ENCODE data around the gene TGFBR1.

The TGFBR1 gene

DNA sequence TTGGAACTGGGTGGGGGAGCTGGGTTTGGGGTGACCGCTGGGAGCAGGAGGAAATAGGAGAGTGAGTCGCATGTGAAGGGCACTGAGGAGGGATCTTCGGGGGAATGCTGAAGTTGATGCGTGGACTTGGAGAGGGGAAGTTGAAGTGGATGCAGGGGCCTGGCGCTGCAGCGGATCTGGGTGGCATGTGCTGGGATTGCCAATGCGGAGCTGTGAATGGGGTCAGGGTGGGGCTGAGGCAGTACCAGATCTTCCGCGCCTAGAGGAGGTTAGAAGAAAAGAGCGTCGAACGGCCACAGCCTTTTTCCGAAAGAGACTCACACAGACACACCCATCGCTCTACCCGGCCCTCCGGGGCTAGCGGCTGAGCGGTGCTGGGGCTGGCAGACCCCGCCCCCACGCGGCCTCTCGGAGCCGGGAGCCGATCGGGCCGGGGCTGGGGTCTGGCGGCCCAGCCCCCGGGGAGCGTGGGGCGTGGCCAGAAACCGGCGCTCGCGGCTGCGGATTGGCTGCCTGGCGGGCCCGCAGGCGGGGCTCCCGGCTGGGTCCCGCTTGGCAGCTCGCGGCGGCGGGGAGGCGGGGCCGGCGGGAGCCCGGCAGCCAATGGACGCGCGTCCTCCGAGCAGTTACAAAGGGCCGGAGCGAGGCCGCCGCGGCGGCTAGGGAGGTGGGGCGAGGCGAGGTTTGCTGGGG is at the start of gene TGFBR1 (continued):
- TF ChIP-seq, protein P1, sequence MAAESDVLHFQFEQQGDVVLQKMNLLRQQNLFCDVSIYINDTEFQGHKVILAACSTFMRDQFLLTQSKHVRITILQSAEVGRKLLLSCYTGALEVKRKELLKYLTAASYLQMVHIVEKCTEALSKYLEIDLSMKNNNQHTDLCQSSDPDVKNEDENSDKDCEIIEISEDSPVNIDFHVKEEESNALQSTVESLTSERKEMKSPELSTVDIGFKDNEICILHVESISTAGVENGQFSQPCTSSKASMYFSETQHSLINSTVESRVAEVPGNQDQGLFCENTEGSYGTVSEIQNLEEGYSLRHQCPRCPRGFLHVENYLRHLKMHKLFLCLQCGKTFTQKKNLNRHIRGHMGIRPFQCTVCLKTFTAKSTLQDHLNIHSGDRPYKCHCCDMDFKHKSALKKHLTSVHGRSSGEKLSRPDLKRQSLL (tag by site-specific recombination; IDR thresholded peaks at IDR 0.05) = no peak
- TF ChIP-seq ZNF239 (tag by site-specific recombination; IDR thresholded peaks at IDR 0.05) (no peak), ZNF677 (tag by site-specific recombination; IDR thresholded peaks at IDR 0.05) (no peak), ZNF19 (tag by site-specific recombination; IDR thresholded peaks at IDR 0.05; ENCODE audit: low read depth) (no peak), YY2 (tag by site-specific recombination; IDR thresholded peaks at IDR 0.05) (no peak), EGR2 (tag by site-specific recombination; IDR thresholded peaks at IDR 0.05; ENCODE audit: low read depth) (no peak), SETDB1 (IDR thresholded peaks at IDR 0.05; ENCODE audit: insufficient read length, low read length) (no peak), ZNF664 (tag by site-specific recombination; IDR thresholded peaks at IDR 0.05) (no peak), ZNF335 (tag by site-specific recombination; conservative IDR thresholded peaks at IDR 0.05) (peak; percentile 54), KLF1 (tag by site-specific recombination; IDR thresholded peaks at IDR 0.05) (peak; percentile 57), ZNF274 (IDR thresholded peaks at IDR 0.05; ENCODE audit: low read length) (no peak), ZNF274 (tag by site-specific recombination; IDR thresholded peaks at IDR 0.05; ENCODE audit: borderline replicate concordance) (no peak), ZFHX2 (tag by site-specific recombination; conservative IDR thresholded peaks at IDR 0.05) (no peak), SP3 (tag by site-specific recombination; IDR thresholded peaks at IDR 0.05) (peak; percentile 40), ZNF391 (tag by site-specific recombination; IDR thresholded peaks at IDR 0.05; ENCODE audit: borderline replicate concordance, low read depth) (no peak), ZBTB17 (tag by site-specific recombination; IDR thresholded peaks at IDR 0.05) (peak; percentile 97), ZNF501 (tag by site-specific recombination; IDR thresholded peaks at IDR 0.05) (no peak), ZNF530 (tag by site-specific recombination; IDR thresholded peaks at IDR 0.05; ENCODE audit: low read depth) (no peak), ZNF585B (tag by site-specific recombination; IDR thresholded peaks at IDR 0.05) (no peak)
- TF ChIP-seq, protein P2, sequence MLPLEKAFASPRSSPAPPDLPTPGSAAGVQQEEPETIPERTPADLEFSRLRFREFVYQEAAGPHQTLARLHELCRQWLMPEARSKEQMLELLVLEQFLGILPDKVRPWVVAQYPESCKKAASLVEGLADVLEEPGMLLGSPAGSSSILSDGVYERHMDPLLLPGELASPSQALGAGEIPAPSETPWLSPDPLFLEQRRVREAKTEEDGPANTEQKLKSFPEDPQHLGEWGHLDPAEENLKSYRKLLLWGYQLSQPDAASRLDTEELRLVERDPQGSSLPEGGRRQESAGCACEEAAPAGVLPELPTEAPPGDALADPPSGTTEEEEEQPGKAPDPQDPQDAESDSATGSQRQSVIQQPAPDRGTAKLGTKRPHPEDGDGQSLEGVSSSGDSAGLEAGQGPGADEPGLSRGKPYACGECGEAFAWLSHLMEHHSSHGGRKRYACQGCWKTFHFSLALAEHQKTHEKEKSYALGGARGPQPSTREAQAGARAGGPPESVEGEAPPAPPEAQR (tag by site-specific recombination; IDR thresholded peaks at IDR 0.05) = no peak
- TF ChIP-seq, protein P3, sequence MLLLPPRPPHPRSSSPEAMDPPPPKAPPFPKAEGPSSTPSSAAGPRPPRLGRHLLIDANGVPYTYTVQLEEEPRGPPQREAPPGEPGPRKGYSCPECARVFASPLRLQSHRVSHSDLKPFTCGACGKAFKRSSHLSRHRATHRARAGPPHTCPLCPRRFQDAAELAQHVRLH (tag by site-specific recombination; IDR thresholded peaks at IDR 0.05) = no peak
- TF ChIP-seq, protein P4, sequence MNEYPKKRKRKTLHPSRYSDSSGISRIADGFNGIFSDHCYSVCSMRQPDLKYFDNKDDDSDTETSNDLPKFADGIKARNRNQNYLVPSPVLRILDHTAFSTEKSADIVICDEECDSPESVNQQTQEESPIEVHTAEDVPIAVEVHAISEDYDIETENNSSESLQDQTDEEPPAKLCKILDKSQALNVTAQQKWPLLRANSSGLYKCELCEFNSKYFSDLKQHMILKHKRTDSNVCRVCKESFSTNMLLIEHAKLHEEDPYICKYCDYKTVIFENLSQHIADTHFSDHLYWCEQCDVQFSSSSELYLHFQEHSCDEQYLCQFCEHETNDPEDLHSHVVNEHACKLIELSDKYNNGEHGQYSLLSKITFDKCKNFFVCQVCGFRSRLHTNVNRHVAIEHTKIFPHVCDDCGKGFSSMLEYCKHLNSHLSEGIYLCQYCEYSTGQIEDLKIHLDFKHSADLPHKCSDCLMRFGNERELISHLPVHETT (tag by site-specific recombination; IDR thresholded peaks at IDR 0.05) = no peak
- TF ChIP-seq, protein P5, sequence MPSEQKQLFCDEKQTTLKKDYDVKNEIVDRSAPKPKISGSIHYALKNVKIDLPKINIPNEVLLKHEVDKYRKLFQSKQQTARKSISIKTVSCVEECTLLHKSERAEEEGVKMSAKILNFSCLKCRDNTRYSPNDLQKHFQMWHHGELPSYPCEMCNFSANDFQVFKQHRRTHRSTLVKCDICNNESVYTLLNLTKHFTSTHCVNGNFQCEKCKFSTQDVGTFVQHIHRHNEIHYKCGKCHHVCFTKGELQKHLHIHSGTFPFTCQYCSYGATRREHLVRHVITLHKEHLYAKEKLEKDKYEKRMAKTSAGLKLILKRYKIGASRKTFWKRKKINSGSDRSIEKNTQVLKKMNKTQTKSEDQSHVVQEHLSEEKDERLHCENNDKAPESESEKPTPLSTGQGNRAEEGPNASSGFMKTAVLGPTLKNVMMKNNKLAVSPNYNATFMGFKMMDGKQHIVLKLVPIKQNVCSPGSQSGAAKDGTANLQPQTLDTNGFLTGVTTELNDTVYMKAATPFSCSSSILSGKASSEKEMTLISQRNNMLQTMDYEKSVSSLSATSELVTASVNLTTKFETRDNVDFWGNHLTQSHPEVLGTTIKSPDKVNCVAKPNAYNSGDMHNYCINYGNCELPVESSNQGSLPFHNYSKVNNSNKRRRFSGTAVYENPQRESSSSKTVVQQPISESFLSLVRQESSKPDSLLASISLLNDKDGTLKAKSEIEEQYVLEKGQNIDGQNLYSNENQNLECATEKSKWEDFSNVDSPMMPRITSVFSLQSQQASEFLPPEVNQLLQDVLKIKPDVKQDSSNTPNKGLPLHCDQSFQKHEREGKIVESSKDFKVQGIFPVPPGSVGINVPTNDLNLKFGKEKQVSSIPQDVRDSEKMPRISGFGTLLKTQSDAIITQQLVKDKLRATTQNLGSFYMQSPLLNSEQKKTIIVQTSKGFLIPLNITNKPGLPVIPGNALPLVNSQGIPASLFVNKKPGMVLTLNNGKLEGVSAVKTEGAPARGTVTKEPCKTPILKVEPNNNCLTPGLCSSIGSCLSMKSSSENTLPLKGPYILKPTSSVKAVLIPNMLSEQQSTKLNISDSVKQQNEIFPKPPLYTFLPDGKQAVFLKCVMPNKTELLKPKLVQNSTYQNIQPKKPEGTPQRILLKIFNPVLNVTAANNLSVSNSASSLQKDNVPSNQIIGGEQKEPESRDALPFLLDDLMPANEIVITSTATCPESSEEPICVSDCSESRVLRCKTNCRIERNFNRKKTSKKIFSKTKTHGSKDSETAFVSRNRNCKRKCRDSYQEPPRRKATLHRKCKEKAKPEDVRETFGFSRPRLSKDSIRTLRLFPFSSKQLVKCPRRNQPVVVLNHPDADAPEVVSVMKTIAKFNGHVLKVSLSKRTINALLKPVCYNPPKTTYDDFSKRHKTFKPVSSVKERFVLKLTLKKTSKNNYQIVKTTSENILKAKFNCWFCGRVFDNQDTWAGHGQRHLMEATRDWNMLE (tag by site-specific recombination; conservative IDR thresholded peaks at IDR 0.05; ENCODE audit: low read depth) = no peak
- TF ChIP-seq, protein P6, sequence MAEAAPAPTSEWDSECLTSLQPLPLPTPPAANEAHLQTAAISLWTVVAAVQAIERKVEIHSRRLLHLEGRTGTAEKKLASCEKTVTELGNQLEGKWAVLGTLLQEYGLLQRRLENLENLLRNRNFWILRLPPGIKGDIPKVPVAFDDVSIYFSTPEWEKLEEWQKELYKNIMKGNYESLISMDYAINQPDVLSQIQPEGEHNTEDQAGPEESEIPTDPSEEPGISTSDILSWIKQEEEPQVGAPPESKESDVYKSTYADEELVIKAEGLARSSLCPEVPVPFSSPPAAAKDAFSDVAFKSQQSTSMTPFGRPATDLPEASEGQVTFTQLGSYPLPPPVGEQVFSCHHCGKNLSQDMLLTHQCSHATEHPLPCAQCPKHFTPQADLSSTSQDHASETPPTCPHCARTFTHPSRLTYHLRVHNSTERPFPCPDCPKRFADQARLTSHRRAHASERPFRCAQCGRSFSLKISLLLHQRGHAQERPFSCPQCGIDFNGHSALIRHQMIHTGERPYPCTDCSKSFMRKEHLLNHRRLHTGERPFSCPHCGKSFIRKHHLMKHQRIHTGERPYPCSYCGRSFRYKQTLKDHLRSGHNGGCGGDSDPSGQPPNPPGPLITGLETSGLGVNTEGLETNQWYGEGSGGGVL (tag by site-specific recombination; IDR thresholded peaks at IDR 0.05) = 0 out of 2 replicates have a peak, but pooled peaks have one; percentile 13
- TF ChIP-seq, protein P7, sequence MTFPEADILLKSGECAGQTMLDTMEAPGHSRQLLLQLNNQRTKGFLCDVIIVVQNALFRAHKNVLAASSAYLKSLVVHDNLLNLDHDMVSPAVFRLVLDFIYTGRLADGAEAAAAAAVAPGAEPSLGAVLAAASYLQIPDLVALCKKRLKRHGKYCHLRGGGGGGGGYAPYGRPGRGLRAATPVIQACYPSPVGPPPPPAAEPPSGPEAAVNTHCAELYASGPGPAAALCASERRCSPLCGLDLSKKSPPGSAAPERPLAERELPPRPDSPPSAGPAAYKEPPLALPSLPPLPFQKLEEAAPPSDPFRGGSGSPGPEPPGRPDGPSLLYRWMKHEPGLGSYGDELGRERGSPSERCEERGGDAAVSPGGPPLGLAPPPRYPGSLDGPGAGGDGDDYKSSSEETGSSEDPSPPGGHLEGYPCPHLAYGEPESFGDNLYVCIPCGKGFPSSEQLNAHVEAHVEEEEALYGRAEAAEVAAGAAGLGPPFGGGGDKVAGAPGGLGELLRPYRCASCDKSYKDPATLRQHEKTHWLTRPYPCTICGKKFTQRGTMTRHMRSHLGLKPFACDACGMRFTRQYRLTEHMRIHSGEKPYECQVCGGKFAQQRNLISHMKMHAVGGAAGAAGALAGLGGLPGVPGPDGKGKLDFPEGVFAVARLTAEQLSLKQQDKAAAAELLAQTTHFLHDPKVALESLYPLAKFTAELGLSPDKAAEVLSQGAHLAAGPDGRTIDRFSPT (tag by site-specific recombination; IDR thresholded peaks at IDR 0.05) = peak; percentile 65; the same call in 1 of the 2 replicates

All from HEK293 (cell line).